NCI-H460 (cell line): ENCODE data around the gene BTG4. TPM values are rescaled to one million over a fixed set of nuclear protein-coding genes. Genes with fewer than 3 reads are reported as not detected.

Experiments used
- DNase-seq: peaks from one replicate; pipeline ENCODE4 v3.0.0-alpha.2; 2016; ENCODE audit warnings: low read depth; ENCODE audit errors: extremely low read depth
- total RNA-seq: library from RNA; depleted of rRNA; stranded (reverse); fragments of >200 nt; shearing (Covaris generic); gene quantifications from 2 replicates; pipeline ENCODE4 v1.2.3, GENCODE V29; 2014

BTG4 gene
- total RNA-seq, 1 experiment from 2014 or later, result 0.12 TPM

DNA sequence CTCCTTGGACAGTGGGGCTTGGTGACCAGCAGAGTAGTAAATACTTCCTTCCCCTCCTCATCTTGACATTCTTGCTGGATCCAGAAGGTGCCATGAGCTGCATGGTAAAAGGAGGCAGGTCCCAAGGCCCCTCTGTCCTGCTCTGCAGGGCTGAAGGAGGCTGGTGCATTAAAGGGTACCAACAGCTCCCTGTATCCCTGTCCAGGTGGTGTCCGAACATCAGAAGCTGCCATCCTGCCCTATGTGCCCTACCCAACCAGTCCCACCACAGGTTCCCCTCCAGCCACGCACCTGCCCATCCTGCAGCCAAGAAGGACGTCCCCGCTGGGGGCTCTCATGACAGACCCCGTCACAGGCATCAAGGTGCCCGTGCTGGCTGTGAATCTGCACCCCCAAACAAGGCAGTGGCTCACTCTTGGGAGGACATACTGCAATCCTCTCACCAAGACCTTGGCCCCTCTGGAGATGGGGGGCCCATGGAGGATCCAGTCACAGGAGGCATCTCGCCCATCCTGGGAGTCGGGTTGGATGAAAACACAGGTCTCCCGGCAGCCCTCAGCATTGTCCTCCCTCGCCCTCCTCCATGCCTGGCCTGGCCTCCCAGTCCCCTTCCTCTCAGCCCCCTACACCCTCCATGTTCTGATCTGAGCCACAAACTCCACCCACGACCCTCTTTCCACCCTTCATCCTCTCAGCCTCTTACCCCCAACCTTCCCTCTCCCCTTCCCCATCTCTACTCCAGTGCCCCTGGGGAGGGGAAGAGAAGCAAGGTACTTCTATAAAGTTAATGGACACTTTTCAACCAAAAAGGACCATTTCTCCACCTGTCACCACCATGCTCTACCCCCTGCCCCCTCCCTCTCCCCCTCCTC, 55.1 kb downstream of the BTG4 start:
- DNase-seq, result no peak

DNA sequence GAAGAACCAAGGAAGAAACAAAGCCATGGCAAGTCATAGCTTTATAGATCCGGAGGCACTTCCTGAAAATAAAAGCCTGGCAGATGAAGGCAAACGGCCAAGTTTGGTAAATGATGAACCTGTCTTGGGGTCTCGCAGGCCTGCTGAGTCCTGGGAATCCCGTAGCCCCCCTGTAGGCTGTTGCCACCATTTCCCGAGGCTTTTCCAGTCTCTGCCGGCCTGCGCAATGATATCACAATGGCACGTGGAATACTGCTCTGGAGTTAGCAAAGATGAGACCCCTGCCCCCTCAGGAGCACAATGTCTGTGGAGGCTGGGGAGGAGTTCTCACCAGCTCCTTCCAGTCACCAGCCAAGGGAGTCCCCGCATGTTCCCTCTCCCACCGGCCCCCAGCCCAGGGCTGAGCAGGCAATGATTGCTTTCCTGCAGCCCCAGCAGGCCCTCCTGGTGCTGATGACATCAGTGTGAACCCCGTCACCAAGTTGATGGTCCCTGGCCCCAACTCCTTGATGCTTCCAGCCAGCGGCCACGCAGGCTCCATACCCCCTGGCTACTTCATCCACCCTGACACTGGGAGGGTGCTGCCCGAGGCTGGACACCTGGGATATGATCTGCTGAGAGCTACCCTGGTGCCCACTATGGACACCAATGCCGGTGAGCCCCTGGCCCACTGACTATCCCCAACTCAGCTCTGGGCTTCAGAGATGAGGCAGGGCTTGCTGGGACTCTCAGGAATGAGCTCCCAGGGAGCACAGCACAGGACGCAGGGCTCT, 55.9 kb downstream of the BTG4 start:
- DNase-seq, result no peak

DNA sequence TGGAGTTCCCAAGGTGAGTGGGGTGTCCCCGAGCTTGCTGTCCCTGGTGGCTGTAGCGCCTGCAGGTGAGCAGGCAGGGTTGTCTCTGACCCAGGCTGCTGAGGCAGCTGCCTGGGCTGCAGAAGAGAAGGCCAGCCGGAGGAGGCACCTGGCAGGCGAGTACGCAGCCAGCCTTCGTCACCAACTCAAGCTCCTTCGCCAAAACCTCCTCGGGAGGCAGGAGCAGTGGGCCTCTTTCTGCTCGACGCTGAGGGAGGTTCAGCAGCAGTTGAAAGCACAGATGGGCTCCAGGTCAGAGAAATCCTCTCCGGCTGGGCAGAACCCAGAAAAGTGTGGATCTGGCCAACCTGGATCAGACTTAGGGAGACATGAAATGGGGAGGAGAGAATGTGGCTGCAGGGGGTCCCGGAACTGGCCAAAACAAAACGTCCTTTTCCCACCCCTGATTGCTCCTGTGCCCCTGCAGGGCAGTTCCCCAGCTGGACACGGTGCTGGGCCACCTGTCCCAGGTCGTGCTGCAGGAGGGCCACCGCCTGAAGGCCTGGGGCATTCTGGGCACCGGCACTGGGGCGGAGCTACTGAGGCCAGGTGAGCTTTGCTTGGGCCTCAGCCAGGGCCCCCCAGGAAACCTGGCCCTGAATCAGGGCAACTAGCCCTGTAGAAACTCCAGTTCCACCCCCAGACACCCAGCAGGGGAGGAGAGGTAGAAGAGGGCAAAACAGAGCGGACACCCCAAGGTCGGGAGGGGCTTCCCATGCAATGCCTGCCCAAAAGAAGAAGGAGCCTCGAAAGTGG, 56.7 kb downstream of the BTG4 start:
- DNase-seq, result no peak

DNA sequence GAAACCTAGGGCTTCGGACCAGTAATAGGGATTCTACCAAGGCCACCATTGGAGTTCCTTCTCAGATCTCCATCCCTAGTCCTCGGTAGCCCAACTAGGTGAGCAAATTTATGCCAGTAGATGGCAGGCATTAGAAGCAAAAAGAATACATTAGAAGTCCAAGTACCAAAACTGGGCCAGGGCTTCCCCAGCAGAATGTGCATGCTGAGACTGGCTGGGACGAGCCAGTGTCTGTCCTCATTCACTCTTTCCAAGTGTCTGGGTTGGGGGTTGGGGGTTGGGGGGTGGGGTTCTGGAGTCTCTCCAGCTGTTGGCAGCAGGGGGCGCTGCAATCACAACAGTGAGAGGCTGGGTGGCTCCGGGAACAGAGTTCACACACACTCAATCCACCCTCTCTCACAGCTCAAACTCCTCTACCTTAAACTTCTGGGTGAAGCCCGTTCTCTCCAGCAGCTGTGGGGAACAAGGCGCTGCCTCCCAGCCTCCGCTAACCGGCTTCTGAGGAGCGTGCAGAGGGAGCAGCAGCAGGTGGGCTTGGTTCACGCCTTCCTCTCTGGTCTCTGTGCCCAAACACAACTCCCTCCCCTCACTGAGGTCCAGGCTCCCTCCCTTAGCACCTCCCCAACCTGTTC, 57.5 kb downstream of the BTG4 start:
- peak; percentile 11 for DNase-seq

DNA sequence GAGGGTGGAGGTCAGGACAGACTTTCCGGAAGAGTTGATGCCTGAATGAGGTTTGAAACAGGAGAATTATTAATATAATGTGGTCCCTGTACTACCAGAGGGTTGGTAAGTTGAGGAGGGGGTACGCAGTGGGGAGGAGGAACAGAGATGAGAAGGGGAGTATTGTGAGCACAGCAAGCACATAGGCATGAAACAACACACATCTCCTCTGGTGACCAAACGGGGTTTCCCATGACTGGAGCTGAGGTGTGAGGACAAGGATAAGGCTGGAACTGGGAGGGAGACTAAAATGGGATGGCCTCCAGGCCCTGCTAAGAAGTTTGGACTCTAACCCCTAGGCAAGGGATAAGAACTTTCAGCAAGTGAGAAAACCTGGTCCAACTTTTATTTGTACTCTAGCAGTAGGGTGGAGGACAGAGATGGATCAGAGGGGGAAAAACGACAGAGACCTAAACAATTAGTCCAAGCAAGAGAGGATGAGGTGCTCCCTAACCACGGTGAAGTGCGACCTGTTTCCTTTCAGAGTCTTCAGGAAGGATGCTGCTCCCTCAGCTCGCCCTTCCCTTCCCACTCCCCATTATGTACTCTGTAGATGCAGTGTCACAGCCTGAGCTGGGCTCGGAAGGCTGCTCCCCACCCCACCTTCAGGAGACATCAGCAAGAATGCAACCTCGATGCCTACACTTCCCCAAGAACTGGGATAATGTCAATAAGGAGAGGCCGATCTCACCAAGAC, 59.2 kb downstream of the BTG4 start:
- no peak for DNase-seq

DNA sequence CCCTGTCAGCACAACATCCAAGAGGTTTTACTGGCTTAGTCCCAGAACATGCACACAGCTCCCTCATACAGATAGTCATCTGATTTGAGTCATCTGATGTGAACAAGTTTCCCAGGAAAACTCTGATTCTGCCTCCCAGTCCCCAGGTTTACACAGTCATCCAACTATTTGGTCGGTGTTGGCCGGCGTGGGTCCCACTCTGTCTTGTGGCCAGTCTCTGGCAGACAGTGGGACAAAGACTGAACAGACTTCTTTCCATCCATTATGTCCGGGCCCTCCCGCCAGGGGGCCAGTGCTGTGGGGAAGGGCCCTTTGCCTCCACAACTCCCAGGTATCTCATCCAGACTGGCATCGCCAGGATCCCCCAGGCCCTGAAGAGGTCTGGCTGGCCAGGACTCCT, 60.0 kb downstream of the BTG4 start:
- no peak for DNase-seq

DNA sequence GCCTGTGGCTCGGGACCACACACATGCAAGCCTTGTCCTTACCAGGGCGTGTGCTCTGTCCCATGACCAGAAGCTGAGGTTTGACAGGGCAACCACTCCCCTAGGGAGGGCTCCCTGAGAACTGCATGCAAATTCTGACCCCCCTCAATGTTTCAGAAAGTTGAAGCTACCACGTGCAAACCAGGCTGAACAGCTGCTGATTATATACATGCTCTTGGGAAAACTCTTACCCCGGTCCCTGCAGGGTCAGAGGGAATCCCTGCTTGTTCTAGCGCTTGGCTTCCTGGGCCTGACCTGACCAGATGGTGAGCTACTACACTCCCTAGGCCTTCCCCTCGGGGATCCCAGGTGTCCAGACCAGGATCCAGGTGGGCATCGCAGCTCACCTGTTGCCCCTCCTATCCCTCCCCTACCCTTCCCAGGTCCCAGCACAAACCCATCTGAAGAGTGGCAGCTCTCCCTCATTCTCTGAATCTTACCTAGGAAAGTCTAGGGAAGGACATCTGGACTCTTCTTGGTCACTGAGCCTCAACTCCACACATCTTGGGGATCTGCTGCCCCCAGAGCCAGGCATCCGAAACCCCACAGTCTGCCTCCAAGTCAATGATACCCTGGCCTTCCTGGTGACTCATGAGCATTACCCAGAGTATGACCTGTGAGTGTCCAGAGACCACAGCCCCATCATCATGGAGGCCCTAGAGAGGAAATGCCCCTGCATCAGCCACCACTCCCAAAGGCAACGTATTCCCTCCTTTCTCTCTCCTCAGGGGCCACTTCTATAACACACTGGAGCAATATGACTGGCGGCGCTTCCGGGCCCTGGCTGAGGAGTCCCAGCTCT, 61.5 kb downstream of the BTG4 start:
- no peak for DNase-seq

DNA sequence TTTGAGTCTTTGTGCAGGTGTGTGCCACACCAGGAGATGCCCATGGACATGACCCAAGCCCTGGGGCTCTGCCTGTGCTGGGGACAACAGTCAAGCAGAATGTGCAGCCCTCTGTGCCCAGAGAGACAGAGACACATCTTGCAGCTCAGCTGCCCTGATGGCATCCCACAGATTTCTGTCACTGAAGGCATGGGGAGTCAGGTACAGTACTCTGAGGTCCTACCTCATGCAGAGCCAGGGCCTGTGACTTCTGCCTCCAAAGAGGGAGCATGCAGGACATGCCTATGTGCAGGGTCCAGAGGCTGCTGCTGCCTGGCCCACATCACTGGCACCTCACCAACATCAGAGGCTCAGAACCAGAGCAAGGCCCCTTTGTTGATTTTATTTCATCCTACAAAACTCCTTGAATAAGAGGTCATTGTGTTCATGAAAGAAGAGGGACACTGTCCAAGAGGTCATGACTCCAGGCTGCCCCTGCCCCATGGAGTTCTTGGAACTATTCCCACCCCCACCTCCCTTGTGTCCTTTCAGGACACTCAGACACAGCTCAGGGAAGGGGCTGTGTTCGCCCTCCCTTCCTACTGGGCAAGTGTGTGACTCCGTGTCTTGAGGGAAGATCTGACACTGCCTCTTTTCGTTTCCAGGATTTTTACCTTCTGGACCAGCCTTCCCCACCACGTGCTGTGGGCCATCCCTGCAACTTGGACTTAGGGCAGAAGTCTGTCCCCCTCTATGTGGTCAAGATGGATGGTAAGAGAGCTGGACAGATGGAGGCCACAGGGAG, 62.3 kb downstream of the BTG4 start:
- no peak for DNase-seq

DNA sequence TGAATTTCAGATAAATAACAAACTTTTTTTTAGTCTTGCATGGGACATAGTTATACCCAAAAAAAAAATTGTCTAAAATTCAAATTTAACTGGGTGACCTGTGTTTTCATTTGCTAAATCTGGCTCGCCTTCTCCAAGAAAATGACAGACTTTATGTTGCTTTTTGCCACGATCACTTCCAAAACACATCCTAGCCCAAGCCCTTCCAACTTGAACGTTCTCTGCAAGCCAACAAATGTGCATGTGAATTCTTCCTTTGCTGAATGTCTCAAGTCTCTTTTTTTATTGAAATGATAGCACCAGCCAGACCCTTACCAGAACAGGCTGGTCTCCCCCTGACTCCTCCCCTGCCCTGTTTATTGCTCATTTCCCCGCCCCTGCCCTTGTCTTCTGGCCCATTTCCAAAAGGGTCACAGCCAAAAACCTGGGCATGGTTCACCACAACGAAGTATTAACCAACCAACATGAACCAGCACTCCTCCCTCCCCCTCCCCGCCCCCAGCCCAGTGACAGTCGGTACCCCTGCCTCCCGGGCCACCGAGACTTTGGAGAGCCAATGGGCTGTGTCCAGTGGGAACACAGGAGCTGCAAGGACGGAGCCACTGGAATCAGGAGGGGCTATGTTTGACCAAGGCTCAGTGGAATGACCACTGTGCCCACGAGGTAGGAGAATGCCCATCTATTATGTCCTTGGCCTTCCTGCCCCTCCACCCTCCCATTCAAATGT, 63.2 kb downstream of the BTG4 start:
- no peak for DNase-seq

DNA sequence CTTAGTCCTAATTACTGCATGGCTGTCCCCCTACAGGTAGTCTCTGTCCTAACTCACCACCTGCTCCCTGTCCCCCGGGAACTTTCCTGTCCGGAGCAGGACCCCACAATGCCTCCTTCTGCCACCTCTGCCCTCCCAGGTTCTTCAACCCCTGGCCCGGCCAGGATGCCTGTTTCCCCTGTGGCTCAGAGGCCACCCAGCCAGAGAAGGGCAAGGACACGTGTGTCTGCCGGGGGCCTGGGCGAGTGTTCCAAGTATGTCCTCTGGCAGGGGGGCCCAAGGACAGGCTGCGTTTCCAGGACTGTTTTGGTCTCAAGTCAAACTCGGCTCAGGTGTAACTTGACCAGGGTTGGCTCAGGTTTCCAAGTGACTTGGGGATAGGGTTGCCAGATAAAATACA, 63.8 kb downstream of the BTG4 start:
- no peak for DNase-seq

DNA sequence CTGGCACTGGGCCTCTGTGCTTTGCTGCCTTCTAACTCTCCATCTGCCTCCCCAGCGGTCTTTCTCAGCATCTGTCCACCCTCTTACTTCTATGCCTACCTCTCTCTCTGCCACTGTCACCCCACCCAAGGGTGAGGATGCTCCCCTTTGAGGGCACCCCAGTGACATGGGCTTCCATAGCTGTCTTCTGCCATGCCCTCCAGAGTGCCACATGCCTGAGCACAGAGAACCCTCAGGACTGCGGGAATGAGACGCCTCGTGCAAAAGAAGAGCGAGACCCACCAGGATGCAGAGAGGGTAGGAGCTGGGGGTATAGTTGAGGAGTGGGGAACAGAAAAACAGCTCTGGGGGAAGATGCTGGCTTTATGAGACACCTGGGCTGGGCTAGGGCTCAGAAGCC, 64.3 kb downstream of the BTG4 start:
- DNase-seq, result no peak

DNA sequence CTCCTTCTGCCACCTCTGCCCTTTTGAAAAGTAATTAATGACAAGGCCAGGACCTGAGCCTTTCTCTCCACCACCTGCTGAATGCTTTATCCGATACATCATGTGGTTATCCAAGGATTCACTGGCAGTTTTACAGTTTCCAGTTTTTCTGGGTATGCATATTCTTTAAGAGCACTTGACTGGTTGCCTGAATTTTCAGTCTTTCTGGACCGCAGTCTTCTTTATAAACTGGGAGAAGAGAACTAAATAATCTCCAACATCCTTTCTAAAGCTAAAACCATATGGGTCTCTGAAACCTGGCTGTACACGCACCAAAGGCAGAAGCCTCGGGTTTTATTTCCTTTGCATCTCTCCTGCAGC, 65.1 kb downstream of the BTG4 start:
- no peak for DNase-seq

DNA sequence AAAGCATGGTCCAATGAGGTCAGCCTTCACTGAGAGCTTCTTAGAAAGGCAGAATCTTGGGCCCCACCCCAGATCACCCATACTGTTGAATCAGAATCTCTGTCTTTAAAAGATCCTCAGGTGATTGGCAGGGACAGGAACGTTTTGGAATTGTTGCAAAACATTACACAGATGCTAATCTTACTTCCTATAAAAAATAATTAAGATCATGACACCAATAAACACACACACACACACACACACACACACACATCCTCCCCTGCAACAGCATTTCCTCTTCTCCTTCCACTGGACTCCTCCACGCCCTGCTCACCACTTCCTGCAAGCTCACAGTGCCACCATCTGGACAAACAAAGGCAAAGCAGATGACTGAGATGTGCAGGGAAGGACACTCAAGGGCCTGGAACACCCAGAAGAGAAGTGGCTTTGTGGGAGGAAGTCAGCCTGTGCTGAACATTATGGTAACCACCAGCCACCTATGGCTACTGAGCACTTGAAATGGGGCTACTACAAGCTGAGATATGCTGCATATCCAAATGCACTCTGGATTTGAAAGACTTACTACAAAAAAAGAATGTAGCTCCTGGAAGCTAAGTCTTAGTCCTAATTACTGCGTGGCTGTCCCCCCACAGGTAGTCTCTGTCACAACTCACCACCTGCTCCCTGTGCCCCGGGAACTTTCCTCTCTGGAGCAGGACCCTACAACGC, 65.6 kb downstream of the BTG4 start:
- peak; percentile 81 for DNase-seq

DNA sequence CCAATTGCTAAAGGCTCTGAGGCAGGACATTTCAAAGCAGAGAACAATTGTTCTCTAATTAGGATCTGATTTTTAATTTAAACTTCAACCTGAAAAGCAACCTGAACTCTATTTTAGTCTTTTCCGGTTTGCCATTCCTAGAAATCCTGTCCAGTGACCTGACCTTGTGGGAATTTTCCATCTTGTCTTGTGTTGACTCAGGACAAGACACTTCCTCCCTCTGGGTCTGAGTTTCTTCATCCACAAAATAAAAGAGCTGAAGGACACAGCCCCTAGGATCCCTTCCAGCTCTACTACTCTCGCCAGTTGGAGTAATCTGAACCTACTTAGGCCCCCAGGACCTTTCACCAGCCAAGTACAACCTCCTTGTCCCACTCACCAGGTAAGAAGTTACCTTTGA, 66.6 kb downstream of the BTG4 start:
- no peak for DNase-seq
